Measurements from ENCODE around the gene PCDHGA1. TPM values are rescaled to one million over a fixed set of nuclear protein-coding genes. Genes with fewer than 3 reads are reported as not detected.
A peak's percentile ranks its signal among the peaks of the same experiment; 100 is the strongest.
"Not testable (repeated sequence)": the region's sequence is repeated elsewhere in the genome, so short reads cannot be mapped to it uniquely, and the experiment has no call there.

Gene PCDHGA1
- polyA plus RNA-seq, 1 donor (not counting 4 experiments of a cell fraction or from before 2014, with no cell fraction given), result 0.09 TPM

GRCh38 chr5:141412854-141413539 lies 82.7 kb downstream of the PCDHGA1 start, which contains the start of gene PCDHGA10:
Gene PCDHGA10 (plus strand): TSS chr5:141412987. CDS start chr5:141413176, 189 bp downstream.
- H2AFZ ChIP-seq (ENCODE audit: control insufficient read depth, low read length), result peak within 1 kb of the TSS; percentile 80
- H3K36me3 ChIP-seq (ENCODE audit: control insufficient read depth in 2 of 2, extremely low read depth in 1 of 2, insufficient read depth in 2 of 2, low read length in 2 of 2), result no peaks in the 10 kb centered on the region
- H4K20me1 ChIP-seq (ENCODE audit: control insufficient read depth, extremely low read depth, insufficient read depth, low read length), result no peaks in the 10 kb centered on the region
- no peaks in the 10 kb centered on the region for H3K9me1 ChIP-seq (ENCODE audit: control insufficient read depth, extremely low read depth, insufficient read depth, low read length)
- peak within 1 kb of the TSS; percentile 82 for H3K4me2 ChIP-seq (ENCODE audit: control insufficient read depth, extremely low read depth, insufficient read depth, low read depth, low read length)
- peaks cover 23% of the 10 kb centered on the region for H3K9me3 ChIP-seq (ENCODE audit: control insufficient read depth, low read depth, low read length)
- peak; percentile 26 for FAIRE-seq
- H3K4me1 ChIP-seq (ENCODE audit: control insufficient read depth, extremely low read depth, insufficient read depth, low read length), result peaks cover 5% of the 10 kb centered on the region
- dilution Hi-C loops (cut with MboI; ENCODE audit: extremely low pct_ligation_motif_present, low sequenced_read_pairs), result no loop called here
- peak within 1 kb of the TSS; percentile 14 for H3K27ac ChIP-seq (ENCODE audit: control insufficient read depth, insufficient read depth, low read length)
- H3K4me3 ChIP-seq (ENCODE audit: control insufficient read depth in 2 of 3, extremely low read depth in 1 of 3, insufficient read depth in 2 of 3, low read depth in 1 of 3, low read length in 3 of 3), result peak within 1 kb of the TSS; percentile 35 to 76 (median 75)
- H3K79me2 ChIP-seq (ENCODE audit: control insufficient read depth, insufficient read depth, low read length), result no peaks in the 10 kb centered on the region
- TF ChIP-seq EZH2 (IDR thresholded peaks at IDR 0.05; ENCODE audit: low read length) (no peak), CTCF (optimal IDR thresholded peaks at IDR 0.05 in 1 of 3, IDR thresholded peaks at IDR 0.05 in 1 of 3, conservative IDR thresholded peaks at IDR 0.05 in 1 of 3; ENCODE audit: extremely low read depth in 1 of 3, insufficient read depth in 2 of 3, low read length in 3 of 3) (peak; percentile 58 to 72 (median 67))
- peak within 1 kb of the TSS; percentile 66 for H3K9ac ChIP-seq (ENCODE audit: control insufficient read depth, extremely low read depth, insufficient read depth, low read length)
- DNase-seq (ENCODE audit: low read depth, low spot score), result no peak
- H3K27me3 ChIP-seq (ENCODE audit: control insufficient read depth, extremely low read depth, insufficient read depth, low read length), result peaks cover 15% of the 10 kb centered on the region

GRCh38 chr5:141413540-141414069 lies 83.3 kb downstream of the PCDHGA1 start:
- Histone ChIP-seq H3K4me1 (ENCODE audit: control insufficient read depth, extremely low read depth, insufficient read depth, low read length) (peaks cover 5% of the 10 kb centered on the region), H3K27me3 (ENCODE audit: control insufficient read depth, extremely low read depth, insufficient read depth, low read length) (peaks cover 15% of the 10 kb centered on the region), H4K20me1 (ENCODE audit: control insufficient read depth, extremely low read depth, insufficient read depth, low read length) (no peaks in the 10 kb centered on the region), H3K9me1 (ENCODE audit: control insufficient read depth, extremely low read depth, insufficient read depth, low read length) (no peaks in the 10 kb centered on the region), H3K36me3 (ENCODE audit: control insufficient read depth in 2 of 2, extremely low read depth in 1 of 2, insufficient read depth in 2 of 2, low read length in 2 of 2) (no peaks in the 10 kb centered on the region), H3K9ac (ENCODE audit: control insufficient read depth, extremely low read depth, insufficient read depth, low read length) (no peak overlapping the region), H3K79me2 (ENCODE audit: control insufficient read depth, insufficient read depth, low read length) (no peaks in the 10 kb centered on the region), H3K4me3 (ENCODE audit: control insufficient read depth in 2 of 3, extremely low read depth in 1 of 3, insufficient read depth in 2 of 3, low read depth in 1 of 3, low read length in 3 of 3) (peak overlapping the region; percentile 35 to 76 (median 75)), H3K27ac (ENCODE audit: control insufficient read depth, insufficient read depth, low read length) (no peak overlapping the region), H2AFZ (ENCODE audit: control insufficient read depth, low read length) (peak overlapping the region; percentile 80), H3K4me2 (ENCODE audit: control insufficient read depth, extremely low read depth, insufficient read depth, low read depth, low read length) (peak overlapping the region; percentile 82), H3K9me3 (ENCODE audit: control insufficient read depth, low read depth, low read length) (peaks cover 23% of the 10 kb centered on the region)
- no peak for TF ChIP-seq CTCF (optimal IDR thresholded peaks at IDR 0.05 in 1 of 3, IDR thresholded peaks at IDR 0.05 in 1 of 3, conservative IDR thresholded peaks at IDR 0.05 in 1 of 3; ENCODE audit: extremely low read depth in 1 of 3, insufficient read depth in 2 of 3, low read length in 3 of 3)
- dilution Hi-C loops (cut with MboI; ENCODE audit: extremely low pct_ligation_motif_present, low sequenced_read_pairs), result no loop called here
- no peak for DNase-seq (ENCODE audit: low read depth, low spot score)
- FAIRE-seq, result no peak

GRCh38 chr5:141414548-141415274 lies 84.4 kb downstream of the PCDHGA1 start:
- H3K9me3 ChIP-seq (ENCODE audit: control insufficient read depth, low read depth, low read length), result peaks cover 23% of the 10 kb centered on the region
- H3K36me3 ChIP-seq (ENCODE audit: control insufficient read depth in 2 of 2, extremely low read depth in 1 of 2, insufficient read depth in 2 of 2, low read length in 2 of 2); H3K79me2 ChIP-seq (ENCODE audit: control insufficient read depth, insufficient read depth, low read length); H3K4me1 ChIP-seq (ENCODE audit: control insufficient read depth, extremely low read depth, insufficient read depth, low read length); H3K4me2 ChIP-seq (ENCODE audit: control insufficient read depth, extremely low read depth, insufficient read depth, low read depth, low read length); H3K9ac ChIP-seq (ENCODE audit: control insufficient read depth, extremely low read depth, insufficient read depth, low read length); H2AFZ ChIP-seq (ENCODE audit: control insufficient read depth, low read length); FAIRE-seq; DNase-seq (ENCODE audit: low read depth, low spot score); dilution Hi-C loops (cut with MboI; ENCODE audit: extremely low pct_ligation_motif_present, low sequenced_read_pairs); H3K9me1 ChIP-seq (ENCODE audit: control insufficient read depth, extremely low read depth, insufficient read depth, low read length); H3K4me3 ChIP-seq (ENCODE audit: control insufficient read depth in 2 of 3, extremely low read depth in 1 of 3, insufficient read depth in 2 of 3, low read depth in 1 of 3, low read length in 3 of 3); H4K20me1 ChIP-seq (ENCODE audit: control insufficient read depth, extremely low read depth, insufficient read depth, low read length); H3K27ac ChIP-seq (ENCODE audit: control insufficient read depth, insufficient read depth, low read length): not testable (repeated sequence)
- H3K27me3 ChIP-seq (ENCODE audit: control insufficient read depth, extremely low read depth, insufficient read depth, low read length), result peaks cover 22% of the 10 kb centered on the region

Measured in keratinocyte (primary cell).